Amniotic stem cell (primary cell): ENCODE measurements around the gene STXBP3.
"Not testable (repeated sequence)": the region's sequence is repeated elsewhere in the genome, so short reads cannot be mapped to it uniquely, and the experiment has no call there.

ENCODE experiments used
- DNase-seq: peaks from one replicate; lab custom pipeline; 2025; lab: John Stamatoyannopoulos, UW

STXBP3 gene

GRCh38 chr1:108746382-108747170 lies at the start of gene STXBP3:
STXBP3 (plus strand) TSS chr1:108746674; CDS start chr1:108746738, 64 bp downstream.
- peak; percentile 98 for DNase-seq

- DNase-seq, result no peak
These were observed 46.8 kb upstream of the STXBP3 start for GRCh38 chr1:108699375-108700332.

- DNase-seq, result no peak
These were observed 45.2 kb upstream of the STXBP3 start for GRCh38 chr1:108701176-108701849.

GRCh38 chr1:108702109-108702508 lies 44.4 kb upstream of the STXBP3 start:
- DNase-seq, result not testable (repeated sequence)

- DNase-seq, result no peak
These were observed 42.5 kb upstream of the STXBP3 start for GRCh38 chr1:108703939-108704338.

GRCh38 chr1:108704496-108704895 lies 42.0 kb upstream of the STXBP3 start:
- DNase-seq, result peak; percentile 46

- no peak for DNase-seq
These were observed 39.8 kb upstream of the STXBP3 start for GRCh38 chr1:108706643-108707042.

- DNase-seq, result no peak
These were observed 37.5 kb upstream of the STXBP3 start for GRCh38 chr1:108708691-108709660.

- no peak for DNase-seq
These were observed 33.8 kb upstream of the STXBP3 start, which contains the start of gene FNDC7 for GRCh38 chr1:108712606-108713150. FNDC7 (plus strand) TSS chr1:108712908; CDS start chr1:108712934, 26 bp downstream.

- DNase-seq, result no peak
These were observed 30.5 kb upstream of the STXBP3 start for GRCh38 chr1:108715932-108716331.

- DNase-seq, result no peak
These were observed 29.8 kb upstream of the STXBP3 start for GRCh38 chr1:108716437-108717230.

- no peak for DNase-seq
These were observed 28.6 kb upstream of the STXBP3 start for GRCh38 chr1:108717774-108718316.

- no peak for DNase-seq
These were observed 27.4 kb upstream of the STXBP3 start for GRCh38 chr1:108718927-108719655.

- DNase-seq, result peak; percentile 49
These were observed 26.6 kb upstream of the STXBP3 start for GRCh38 chr1:108719656-108720435.

GRCh38 chr1:108722292-108722691 lies 24.2 kb upstream of the STXBP3 start:
- DNase-seq, result no peak

GRCh38 chr1:108725906-108726305 lies 20.6 kb upstream of the STXBP3 start:
- DNase-seq, result no peak

GRCh38 chr1:108728327-108728923 lies 18.0 kb upstream of the STXBP3 start:
- no peak for DNase-seq

GRCh38 chr1:108729481-108729880 lies 17.0 kb upstream of the STXBP3 start:
- no peak for DNase-seq
